H1 (cell line): ENCODE data around the gene ABCA13. TPM values are rescaled to one million over a fixed set of nuclear protein-coding genes. Genes with fewer than 3 reads are reported as not detected.

Source experiments
- CTCF ChIA-PET: fragments of 300-600 bp; sonication (Branson Sonifier 250); formaldehyde crosslinking; loops from one replicate; lab custom pipeline; 2021; ENCODE audit not compliant: partially characterized antibody; lab: Charles Lee
- POLR2A ChIA-PET: fragments of 300-600 bp; sonication (Branson Sonifier 250); formaldehyde crosslinking; loops from one replicate; lab custom pipeline; 2021; ENCODE audit warnings: inconsistent platforms; ENCODE audit not compliant: partially characterized antibody; lab: Charles Lee
- DNase-seq, 2 experiments: peaks; one replicate each; pipeline versions ENCODE4 v3.0.0 to v3.0.0-alpha.2; 2010 to 2022; ENCODE audit warnings: low spot score in 2 of 2, low read depth in 1 of 2, mixed read lengths in 1 of 2
- FAIRE-seq: peaks from 2 replicates; lab custom pipeline; 2011; peaks lifted over from hg19 to GRCh38; lab: Jason Lieb, UNC
- H2AFZ ChIP-seq: 2 replicates; pipeline ENCODE4 v1.8.1; 2012; ENCODE audit warnings: low read length, inconsistent platforms
- H2AK5ac ChIP-seq: 2 replicates; pipeline ENCODE4 v1.6.1; 2013; ENCODE audit warnings: low read depth, low read length
- H2BK120ac ChIP-seq: replicated peaks from 2 replicates; pipeline ENCODE3; 2013; ENCODE audit warnings: low read depth, low read length, inconsistent platforms
- H2BK12ac ChIP-seq: 2 replicates; pipeline ENCODE4 v1.6.1; 2013; ENCODE audit warnings: low read depth, low read length
- H2BK15ac ChIP-seq: 2 replicates; pipeline ENCODE4 v1.6.1; 2013; ENCODE audit warnings: low read length
- H2BK20ac ChIP-seq: 2 replicates; pipeline ENCODE4 v1.6.1; 2013; ENCODE audit warnings: low read length
- H2BK5ac ChIP-seq: 2 replicates; pipeline ENCODE4 v1.6.1; 2013; ENCODE audit warnings: low read depth, low read length
- H3K14ac ChIP-seq: 2 replicates; pipeline ENCODE4 v1.6.1; 2013; ENCODE audit warnings: inconsistent platforms; ENCODE audit not compliant: insufficient read length
- H3K18ac ChIP-seq: 2 replicates; pipeline ENCODE4 v1.6.1; 2013; ENCODE audit warnings: low read length; ENCODE audit errors: extremely low read depth
- H3K23ac ChIP-seq: 2 replicates; pipeline ENCODE4 v1.6.1; 2013; ENCODE audit warnings: inconsistent platforms; ENCODE audit not compliant: insufficient read length
- H3K23me2 ChIP-seq: 2 replicates; pipeline ENCODE4 v1.6.1; 2013; ENCODE audit warnings: low read depth, low read length
- H3K27ac ChIP-seq: 2 replicates; pipeline ENCODE4 v1.6.1; 2011; ENCODE audit warnings: low read depth, low read length, inconsistent platforms
- H3K27me3 ChIP-seq, 4 experiments: replicated peaks in 1 of 4; 1 replicate in 1 of 4; 2 replicates in 3 of 4; pipeline versions ENCODE4 v1.6.1 to v1.8.1; 2011 to 2013; ENCODE audit warnings: low read length in 3 of 4, mild to moderate bottlenecking in 3 of 4, inconsistent platforms in 2 of 4, mixed read lengths in 2 of 4, moderate library complexity in 1 of 4; ENCODE audit not compliant: control insufficient read depth in 3 of 4, insufficient read depth in 3 of 4; ENCODE audit errors: extremely low read depth in 1 of 4
- H3K36me3 ChIP-seq, 4 experiments: 2 replicates each; pipeline versions ENCODE4 v1.6.1 to v1.8.1; 2011 to 2013; ENCODE audit warnings: mild to moderate bottlenecking in 4 of 4, low read length in 3 of 4, moderate library complexity in 2 of 4, control low read depth in 1 of 4, inconsistent platforms in 1 of 4; ENCODE audit not compliant: insufficient read depth in 4 of 4, control insufficient read depth in 2 of 4
- H3K4ac ChIP-seq: replicated peaks from 2 replicates; pipeline ENCODE3; 2013; ENCODE audit warnings: low read length, low read depth, mixed read lengths, inconsistent platforms; ENCODE audit not compliant: insufficient read length
- H3K4me1 ChIP-seq, 4 experiments: replicated peaks in 1 of 4; 1 replicate in 1 of 4; 2 replicates in 3 of 4; pipeline versions ENCODE4 v1.6.1 to v1.8.1; 2011 to 2013; ENCODE audit warnings: low read length in 3 of 4, inconsistent platforms in 2 of 4, mixed read lengths in 1 of 4; ENCODE audit not compliant: insufficient read depth in 4 of 4, control insufficient read depth in 3 of 4
- H3K4me2 ChIP-seq, 2 experiments: 2 replicates each; pipeline versions ENCODE4 v1.6.1 to v1.8.1; 2011 to 2013; ENCODE audit warnings: low read depth in 2 of 2, low read length in 2 of 2, control low read depth in 1 of 2, inconsistent platforms in 1 of 2, mild to moderate bottlenecking in 1 of 2; ENCODE audit not compliant: insufficient read depth in 1 of 2
- H3K4me3 ChIP-seq, 4 experiments: fragments of 200-600, 300-600 bp in 1 of 4; sonication (generic), shearing (Covaris generic), sonication (Bioruptor Twin) in 1 of 4; 2 replicates each; pipeline versions ENCODE4 v1.5.1 to v1.8.1; 2011 to 2016; ENCODE audit warnings: low read length in 4 of 4, low read depth in 3 of 4, control low read depth in 2 of 4, inconsistent platforms in 2 of 4, mild to moderate bottlenecking in 2 of 4, mixed read lengths in 1 of 4, moderate library complexity in 1 of 4; ENCODE audit not compliant: insufficient read depth in 2 of 4; ENCODE audit errors: extremely low read depth in 1 of 4
- H3K56ac ChIP-seq: replicated peaks from 2 replicates; pipeline ENCODE3; 2013; ENCODE audit warnings: low read depth, mild to moderate bottlenecking, mixed read lengths, low read length, inconsistent platforms; ENCODE audit not compliant: insufficient read length
- H3K79me1 ChIP-seq: 2 replicates; pipeline ENCODE4 v1.6.1; 2013; ENCODE audit warnings: low read depth, low read length, control low read depth
- H3K79me2 ChIP-seq, 2 experiments: 2 replicates each; pipeline versions ENCODE4 v1.6.1 to v1.8.1; 2012 to 2013; ENCODE audit warnings: low read length in 2 of 2, mild to moderate bottlenecking in 2 of 2, inconsistent platforms in 1 of 2; ENCODE audit not compliant: insufficient read depth in 2 of 2, control insufficient read depth in 1 of 2
- H3K9ac ChIP-seq, 4 experiments: replicated peaks in 1 of 4; 1 replicate in 1 of 4; 2 replicates in 3 of 4; pipeline versions ENCODE4 v1.6.1 to v1.8.1; 2011 to 2013; ENCODE audit warnings: low read depth in 3 of 4, low read length in 3 of 4, control low read depth in 2 of 4, mild to moderate bottlenecking in 2 of 4, moderate library complexity in 2 of 4, inconsistent platforms in 1 of 4; ENCODE audit errors: extremely low read depth in 1 of 4
- H3K9me3 ChIP-seq, 2 experiments: 2 replicates each; pipeline versions ENCODE4 v1.6.1 to v1.8.1; 2012 to 2013; ENCODE audit warnings: mild to moderate bottlenecking in 2 of 2, moderate library complexity in 2 of 2, control low read depth in 1 of 2, inconsistent platforms in 1 of 2, low read depth in 1 of 2, low read length in 1 of 2, mixed read lengths in 1 of 2; ENCODE audit not compliant: insufficient read depth in 2 of 2
- H4K20me1 ChIP-seq, 2 experiments: replicated peaks in 1 of 2; 2 replicates each; pipeline versions ENCODE3 to v1.8.1; 2011 to 2013; ENCODE audit warnings: inconsistent platforms in 2 of 2, low read length in 2 of 2, mild to moderate bottlenecking in 1 of 2; ENCODE audit not compliant: insufficient read depth in 2 of 2, control insufficient read depth in 1 of 2
- H4K5ac ChIP-seq: 2 replicates; pipeline ENCODE4 v1.6.1; 2013; ENCODE audit warnings: low read length, low read depth, mixed read lengths, inconsistent platforms; ENCODE audit not compliant: insufficient read length
- H4K8ac ChIP-seq: 2 replicates; pipeline ENCODE4 v1.8.0; 2013; ENCODE audit warnings: mild to moderate bottlenecking, moderate library complexity, low read length, inconsistent platforms; ENCODE audit not compliant: insufficient read depth; ENCODE audit errors: extremely low read depth
- H4K91ac ChIP-seq: replicated peaks from 2 replicates; pipeline ENCODE3; 2013; ENCODE audit warnings: low read length, mixed read lengths, inconsistent platforms; ENCODE audit not compliant: insufficient read length
- CREB1 ChIP-seq: IDR thresholded peaks from 2 replicates; pipeline ENCODE4 v1.6.1; 2012; ENCODE audit warnings: inconsistent platforms
- POU5F1 ChIP-seq: IDR thresholded peaks from 2 replicates; pipeline ENCODE4 v1.6.1; 2011; ENCODE audit warnings: low read depth, mild to moderate bottlenecking, low read length, moderate library complexity
- WGBS, 2 experiments: shearing (Covaris generic) in 1 of 2; methylation state at CpG; one replicate each; pipeline versions ENCODE4 v1.1.6 to v1.1.7; 2013 to 2015; ENCODE audit warnings: low lambda C conversion rate in 2 of 2, mixed read lengths in 2 of 2, inconsistent platforms in 1 of 2, low coverage in 1 of 2, missing lambda C conversion rate in 1 of 2; ENCODE audit not compliant: insufficient replicate concordance in 2 of 2, insufficient coverage in 1 of 2, insufficient read length in 1 of 2; ENCODE audit errors: extremely low coverage in 1 of 2, missing lambda C conversion rate in 1 of 2; 5-methylcytosine and 5-hydroxymethylcytosine counted together
- polyA plus RNA-seq, 7 experiments: library from polyadenylated mRNA; depleted of rRNA in 3 of 7; stranded (reverse) in 5 of 7; unstranded in 2 of 7; fragments of >200 nt in 5 of 7; fragments of 200-250 nt in 2 of 7; gene quantifications; 1 replicate in 5 of 7; 2 replicates in 1 of 7; 4 replicates in 1 of 7; pipeline versions ENCODE4 v1.2.1 to v1.2.3, GENCODE V29; 2011 to 2013; ENCODE audit warnings: missing spikeins in 2 of 7, mixed read lengths in 2 of 7
- total RNA-seq: library from RNA; stranded (reverse); fragmentation: NEBNext Ultra II Directional; extraction: Animal tissue kit (Norgen Biotek cat#: 25700); gene quantifications from 2 replicates; pipeline ENCODE4 v1.2.1, GENCODE V29; 2021

ABCA13 gene
- total and polyA plus RNA-seq, 2 of the 8 experiments (the other 6 are each of a cell fraction or from before 2014, with no cell fraction given): 0.07 to 0.09 TPM

- Histone ChIP-seq H3K23ac (no peak overlapping the region), H3K4me2 (no peak overlapping the region), H3K18ac (no peak overlapping the region), H2BK20ac (no peak overlapping the region), H3K4me1 (peaks cover 0 to 14% (median 2%) of the 10 kb centered on the region in 4 experiments; a peak in 3 of 7 replicates), H2BK12ac (no peak overlapping the region), H2BK120ac (no peak overlapping the region), H3K79me2 (no peaks in the 10 kb centered on the region), H2AK5ac (no peak overlapping the region), H3K56ac (no peak overlapping the region), H3K23me2 (no peaks in the 10 kb centered on the region), H3K27ac (no peak overlapping the region), H3K4me3 (no peak overlapping the region), H3K4ac (no peak overlapping the region), H4K5ac (no peak overlapping the region), H3K9ac (no peak overlapping the region), H4K91ac (no peak overlapping the region), H4K20me1 (no peaks in the 10 kb centered on the region), H2AFZ (no peak overlapping the region), H2BK5ac (no peak overlapping the region), H4K8ac (no peak overlapping the region), H3K36me3 (no peaks in the 10 kb centered on the region; a peak in 1 of 8 replicates), H3K14ac (no peak overlapping the region), H2BK15ac (no peak overlapping the region), H3K9me3 (no peaks in the 10 kb centered on the region), H3K27me3 (no peaks in the 10 kb centered on the region), H3K79me1 (no peaks in the 10 kb centered on the region)
- TF ChIP-seq POU5F1: no peak
- no peak for TF ChIP-seq CREB1
- POLR2A ChIA-PET: no interaction called here
- no peak for DNase-seq
- CTCF ChIA-PET: no interaction called here
- WGBS, 2 experiments: 93% methylated on average over 2 of the region's 2 CpGs; no CpG with 5 or more reads in 1 of the 2 experiments
- FAIRE-seq: no peak
Measured at GRCh38 chr7:48249166-48249565, 77.9 kb downstream of the ABCA13 start.
